Bronchial smooth muscle cell (primary cell): Measurements from ENCODE around the gene TPD52L2. TPM values are rescaled to one million over a fixed set of nuclear protein-coding genes. Genes with fewer than 3 reads are reported as not detected.

Source experiments
- total RNA-seq: library from RNA; depleted of rRNA; stranded (reverse); fragments of >200 nt; gene quantifications from 2 replicates; pipeline ENCODE4 v1.2.1, GENCODE V29; 2014

The TPD52L2 gene
- total RNA-seq: 95.0 and 133 TPM in 2 replicates

DNA sequence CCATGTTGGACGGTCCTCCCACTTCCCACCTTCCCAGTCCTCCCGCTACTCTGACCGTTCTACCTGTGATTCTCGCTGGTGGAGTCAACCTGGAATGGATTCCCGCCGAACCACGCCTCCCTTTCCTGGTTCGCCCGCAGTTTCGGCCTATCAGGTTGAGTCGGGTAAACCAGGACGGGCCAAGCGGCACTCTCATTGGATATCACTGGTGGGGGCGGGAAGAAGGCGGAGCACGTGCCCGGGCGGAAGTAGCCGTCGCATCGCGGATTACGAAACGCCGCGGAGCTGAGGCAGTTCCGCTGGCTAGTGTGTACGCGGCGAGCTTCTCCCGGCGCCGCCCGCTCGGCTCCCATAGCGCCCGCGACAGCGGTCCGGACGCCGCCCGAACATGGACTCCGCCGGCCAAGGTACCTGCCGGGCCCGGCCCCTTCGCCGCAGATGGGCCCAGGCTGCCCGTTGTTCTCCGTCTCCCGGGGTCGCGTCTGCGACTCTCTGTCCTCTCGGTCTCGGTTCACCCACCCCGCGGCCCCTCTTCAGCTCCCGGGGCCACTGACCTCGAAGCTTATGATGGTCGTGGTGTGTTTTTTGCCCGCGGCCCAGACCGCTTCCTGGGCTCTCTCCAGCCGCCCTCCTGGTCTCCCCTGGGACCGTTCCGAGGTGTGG lies at the start of gene TPD52L2:
Gene TPD52L2, plus strand, starts transcription at position 293 of the 663 bp plus-strand sequence. Its CDS starts 96 bp downstream, at position 389.

DNA sequence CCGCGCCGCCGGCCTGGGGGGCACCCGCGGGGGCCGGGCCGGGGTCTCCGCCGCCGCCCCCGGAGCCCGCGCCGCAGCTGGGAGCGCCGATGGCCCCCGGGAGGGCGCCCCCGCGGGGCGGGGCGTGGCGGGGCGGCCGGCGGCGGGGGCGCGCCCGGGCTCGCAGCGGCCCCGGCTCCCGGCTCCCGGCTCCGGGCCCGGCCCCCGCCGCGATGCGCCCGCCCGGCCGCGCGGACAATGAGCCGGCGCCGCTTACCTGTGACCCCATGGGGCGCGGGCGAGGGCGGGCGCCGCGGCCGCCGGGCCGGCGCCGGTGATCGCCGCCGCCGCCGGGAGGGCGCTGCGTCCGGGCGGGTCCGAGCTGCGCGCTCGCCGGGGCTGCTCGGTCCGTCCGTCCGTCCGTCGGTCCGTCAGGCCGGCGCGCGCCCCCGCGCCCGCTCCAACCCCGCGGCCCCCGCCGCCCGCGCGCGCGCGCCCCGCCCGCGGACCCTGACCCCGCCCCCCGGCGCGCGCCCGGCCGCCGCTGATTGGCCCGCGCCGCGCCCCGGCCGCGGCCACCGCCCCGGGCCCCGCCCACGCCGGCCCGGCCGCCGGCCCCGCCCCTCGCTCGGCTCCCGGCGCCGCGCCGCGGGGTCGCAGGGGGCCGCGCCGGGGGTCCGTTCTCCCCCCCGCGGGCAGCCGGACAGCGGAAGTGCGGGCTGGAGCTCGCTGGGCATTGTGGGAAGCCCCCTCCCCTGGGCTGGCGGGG lies 34.1 kb upstream of the TPD52L2 start, which contains the start of gene ZBTB46:
Gene ZBTB46, minus strand, starts transcription at position 424 of the 748 bp plus-strand sequence. CDS start 40,507 bp downstream, outside the sequence.

DNA sequence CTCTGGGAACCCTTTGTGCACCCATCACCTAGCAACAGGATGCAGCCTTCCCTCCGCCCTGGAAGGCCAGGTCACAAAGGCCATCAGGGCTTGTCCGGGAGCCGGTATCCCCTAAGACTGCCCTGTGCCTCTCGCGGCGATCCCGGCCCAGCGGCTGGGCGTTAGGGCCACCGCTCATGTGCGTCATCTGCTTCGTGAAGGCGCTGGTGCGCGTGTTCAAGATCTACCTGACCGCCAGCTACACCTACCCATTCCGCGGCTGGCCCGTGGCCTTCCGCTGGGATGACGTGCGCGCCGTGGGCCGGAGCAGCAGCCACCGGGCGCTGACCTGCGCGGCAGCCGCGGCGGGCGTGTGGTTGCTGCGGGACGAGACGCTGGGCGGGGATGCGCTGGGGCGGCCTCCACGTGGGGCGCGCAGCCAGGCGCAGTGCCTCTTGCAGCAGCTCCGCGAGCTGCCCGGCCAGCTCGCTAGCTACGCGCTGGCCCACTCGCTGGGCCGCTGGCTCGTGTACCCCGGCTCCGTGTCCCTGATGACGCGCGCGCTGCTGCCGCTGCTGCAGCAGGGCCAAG lies 3.6 kb upstream of the TPD52L2 start, which contains the start of gene ABHD16B:
Gene ABHD16B, plus strand, starts transcription at position 134 of the 570 bp plus-strand sequence. Its CDS starts 43 bp downstream, at position 177.

DNA sequence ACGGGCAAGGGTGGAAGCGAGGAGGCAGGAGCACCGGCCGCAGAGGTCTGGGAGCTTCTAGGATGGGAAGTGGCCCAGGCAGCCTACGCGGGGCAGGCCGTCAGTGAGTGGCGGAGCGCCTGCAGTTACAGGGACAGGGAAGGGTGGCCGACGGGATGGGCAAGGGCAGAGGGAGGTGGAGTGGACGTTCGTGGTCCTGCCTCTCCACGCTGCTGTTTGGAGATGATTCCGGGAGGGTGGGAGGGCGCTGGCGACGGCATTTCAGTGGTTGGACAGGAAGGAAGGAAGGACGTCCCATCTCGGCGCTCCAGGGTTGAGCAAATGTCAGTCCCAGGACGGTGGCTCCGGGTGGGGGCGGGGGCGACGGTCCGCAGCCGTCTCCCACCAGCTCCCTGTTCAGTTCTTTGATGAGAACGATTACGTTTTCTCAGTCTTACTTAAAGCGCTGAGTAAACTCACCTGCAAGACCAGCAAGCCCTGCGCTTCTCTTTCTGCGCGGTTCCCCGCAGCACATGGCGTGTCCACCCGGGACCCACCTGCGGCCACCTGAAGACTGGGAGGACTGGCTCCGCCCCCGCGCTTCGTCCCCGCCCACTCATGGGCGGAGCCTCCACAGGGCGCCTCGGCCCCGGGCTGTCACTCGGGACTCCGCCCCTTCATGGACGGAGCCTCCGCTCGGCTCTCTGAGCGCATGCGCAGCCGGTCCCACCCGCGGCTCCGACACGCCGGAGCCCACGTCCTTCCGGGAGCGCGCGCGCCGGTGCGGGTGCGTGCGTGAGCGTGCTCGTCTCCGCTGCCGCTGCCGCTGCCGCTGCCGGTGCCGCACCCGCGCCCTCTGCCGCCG lies 29.5 kb downstream of the TPD52L2 start, which contains the start of gene DNAJC5:
Gene DNAJC5, plus strand, starts transcription at position 769 of the 844 bp plus-strand sequence. CDS start 33,220 bp downstream, outside the sequence.

Other genes with a start within 250 kb of the TPD52L2 start
- gene GMEB2, start 238.2 kb upstream of the TPD52L2 start, total RNA-seq: 6.0 and 6.5 TPM in 2 replicates
- 7.2 and 11.7 TPM in 2 replicates for gene STMN3, start 211.8 kb upstream of the TPD52L2 start, total RNA-seq
- 7.7 and 9.9 TPM in 2 replicates for gene RTEL1, start 207.0 kb upstream of the TPD52L2 start, total RNA-seq
- gene TNFRSF6B, start 168.6 kb upstream of the TPD52L2 start, total RNA-seq: 0.52 and 18.1 TPM in 2 replicates
- gene ARFRP1, start 157.3 kb upstream of the TPD52L2 start, total RNA-seq: 36.7 and 63.4 TPM in 2 replicates
- 18.4 and 25.1 TPM in 2 replicates for gene ZGPAT, start 157.2 kb upstream of the TPD52L2 start, total RNA-seq
- gene LIME1, start 128.6 kb upstream of the TPD52L2 start, total RNA-seq: 2.4 and 3.0 TPM in 2 replicates
- gene SLC2A4RG, start 125.5 kb upstream of the TPD52L2 start, total RNA-seq: 17.7 and 18.8 TPM in 2 replicates
- 23.6 and 54.7 TPM in 2 replicates for gene ZBTB46, start 34.0 kb upstream of the TPD52L2 start, total RNA-seq
- under 0.01 TPM in 1 of 2 replicates, not detected in the other for gene ABHD16B, start 3.8 kb upstream of the TPD52L2 start, total RNA-seq
- gene DNAJC5, start 29.9 kb downstream of the TPD52L2 start, total RNA-seq: 39.9 and 40.2 TPM in 2 replicates
- 16.2 and 21.0 TPM in 2 replicates for gene UCKL1, start 91.1 kb downstream of the TPD52L2 start, total RNA-seq
- gene ZNF512B, start 104.7 kb downstream of the TPD52L2 start, total RNA-seq: 5.2 and 5.8 TPM in 2 replicates
- 0.34 and 0.47 TPM in 2 replicates for gene SAMD10, start 114.4 kb downstream of the TPD52L2 start, total RNA-seq
- gene PRPF6, start 115.9 kb downstream of the TPD52L2 start, total RNA-seq: 65.7 and 90.4 TPM in 2 replicates
- gene C20orf204, start 170.9 kb downstream of the TPD52L2 start, total RNA-seq: 0.47 and 0.60 TPM in 2 replicates
- gene SOX18, start 184.4 kb downstream of the TPD52L2 start, total RNA-seq: under 0.01 TPM in 1 of 2 replicates, not detected in the other
- gene TCEA2, start 197.9 kb downstream of the TPD52L2 start, total RNA-seq: 44.7 and 44.8 TPM in 2 replicates
- 5.4 and 5.8 TPM in 2 replicates for gene RGS19, start 214.2 kb downstream of the TPD52L2 start, total RNA-seq
- gene OPRL1, start 214.8 kb downstream of the TPD52L2 start, total RNA-seq: 2.2 and 3.5 TPM in 2 replicates
- gene LKAAEAR1, start 219.1 kb downstream of the TPD52L2 start, total RNA-seq: 0.09 and 0.16 TPM in 2 replicates
- not detected in 2 replicates for gene NPBWR2, start 242.3 kb downstream of the TPD52L2 start, total RNA-seq